HEK293 (cell line): Measurements from ENCODE around the gene TCAP.

Experiments used
- BCL11B ChIP-seq: fragments of 450-650 bp; formaldehyde crosslinking; IDR thresholded peaks from 2 replicates; pipeline ENCODE4 v1.5.1; 2016; ENCODE audit warnings: low read depth, missing biosample characterization, missing genetic modification characterization
- GLI2 ChIP-seq: fragments of 450-650 bp; formaldehyde crosslinking; IDR thresholded peaks from 2 replicates; pipeline ENCODE4; 2017; ENCODE audit warnings: missing biosample characterization, missing genetic modification characterization, low read depth, borderline replicate concordance
- KLF7 ChIP-seq: fragments of 450-650 bp; formaldehyde crosslinking; IDR thresholded peaks from 2 replicates; pipeline ENCODE4 v1.5.1; 2016; ENCODE audit warnings: missing biosample characterization, missing genetic modification characterization, borderline replicate concordance
- MEIS1 ChIP-seq: sonication (generic); formaldehyde crosslinking; IDR thresholded peaks from 2 replicates; pipeline ENCODE4 v1.8.1; 2022; ENCODE audit warnings: missing genetic modification reagents, mild to moderate bottlenecking, borderline replicate concordance
- OSR2 ChIP-seq: fragments of 450-650 bp; formaldehyde crosslinking; IDR thresholded peaks from 2 replicates; pipeline ENCODE4 v1.5.1; 2016; ENCODE audit warnings: missing biosample characterization, missing genetic modification characterization
- SCRT1 ChIP-seq: fragments of 450-650 bp; formaldehyde crosslinking; IDR thresholded peaks from 2 replicates; pipeline ENCODE4 v1.5.1; 2016; ENCODE audit warnings: missing biosample characterization, missing genetic modification characterization, borderline replicate concordance
- ZBTB1 ChIP-seq: fragments of 450-650 bp; formaldehyde crosslinking; IDR thresholded peaks from 2 replicates; pipeline ENCODE4 v1.5.1; 2016; ENCODE audit warnings: missing biosample characterization, missing genetic modification characterization
- ZNF138 ChIP-seq: fragments of 450-650 bp; formaldehyde crosslinking; IDR thresholded peaks from 2 replicates; pipeline ENCODE4 v1.5.1; 2016; ENCODE audit warnings: missing biosample characterization, missing genetic modification characterization, borderline replicate concordance
- ZNF140 ChIP-seq: fragments of 450-650 bp; formaldehyde crosslinking; IDR thresholded peaks from 2 replicates; pipeline ENCODE4 v1.5.1; 2016; ENCODE audit warnings: missing biosample characterization, missing genetic modification characterization
- ZNF157 ChIP-seq: fragments of 450-650 bp; formaldehyde crosslinking; IDR thresholded peaks from 2 replicates; pipeline ENCODE4 v1.5.1; 2016; ENCODE audit warnings: missing biosample characterization, missing genetic modification characterization
- ZNF169 ChIP-seq: fragments of 450-650 bp; formaldehyde crosslinking; IDR thresholded peaks from 2 replicates; pipeline ENCODE4 v1.5.1; 2016; ENCODE audit warnings: missing biosample characterization, missing genetic modification characterization
- ZNF266 ChIP-seq: fragments of 450-650 bp; formaldehyde crosslinking; IDR thresholded peaks from 2 replicates; pipeline ENCODE4 v1.5.1; 2016; ENCODE audit warnings: missing biosample characterization, missing genetic modification characterization, low read depth
- ZNF341 ChIP-seq: fragments of 450-650 bp; formaldehyde crosslinking; IDR thresholded peaks from 2 replicates; pipeline ENCODE4; 2016; ENCODE audit warnings: low read depth, missing biosample characterization, missing genetic modification characterization
- ZNF354C ChIP-seq: fragments of 450-650 bp; formaldehyde crosslinking; IDR thresholded peaks from 2 replicates; pipeline ENCODE4 v1.5.1; 2016; ENCODE audit warnings: missing biosample characterization, missing genetic modification characterization, low read depth, borderline replicate concordance
- ZNF558 ChIP-seq: fragments of 450-650 bp; formaldehyde crosslinking; IDR thresholded peaks from 2 replicates; pipeline ENCODE4 v1.5.1; 2016; ENCODE audit warnings: missing biosample characterization, missing genetic modification characterization
- ZNF621 ChIP-seq: fragments of 450-650 bp; formaldehyde crosslinking; IDR thresholded peaks from 2 replicates; pipeline ENCODE4 v1.5.1; 2017; ENCODE audit warnings: missing biosample characterization, missing genetic modification characterization
- ZNF629 ChIP-seq: fragments of 450-650 bp; formaldehyde crosslinking; IDR thresholded peaks from 2 replicates; pipeline ENCODE4 v1.5.1; 2017; ENCODE audit warnings: missing biosample characterization, missing genetic modification characterization
- ZNF660 ChIP-seq: fragments of 450-650 bp; IDR thresholded peaks from 2 replicates; pipeline ENCODE4 v1.5.1; 2018; ENCODE audit warnings: missing biosample characterization, mild to moderate bottlenecking, missing genetic modification characterization
- ZNF837 ChIP-seq: fragments of 450-650 bp; formaldehyde crosslinking; IDR thresholded peaks from 2 replicates; pipeline ENCODE4 v1.5.1; 2016; ENCODE audit warnings: missing biosample characterization, missing genetic modification characterization
- ZSCAN16 ChIP-seq: fragments of 450-650 bp; formaldehyde crosslinking; IDR thresholded peaks from 2 replicates; pipeline ENCODE4 v1.5.1; 2016; ENCODE audit warnings: missing biosample characterization, missing genetic modification characterization
- ZSCAN23 ChIP-seq: fragments of 450-650 bp; formaldehyde crosslinking; IDR thresholded peaks from 2 replicates; pipeline ENCODE4 v1.5.1; 2016; ENCODE audit warnings: missing biosample characterization, missing genetic modification characterization
- TF ChIP-seq, protein P1 (sequence below): fragments of 450-650 bp; formaldehyde crosslinking; IDR thresholded peaks from 2 replicates; pipeline ENCODE4 v1.5.1; 2016; ENCODE audit warnings: missing biosample characterization, missing genetic modification characterization
- TF ChIP-seq, protein P2 (sequence below): fragments of 450-650 bp; formaldehyde crosslinking; IDR thresholded peaks from 2 replicates; pipeline ENCODE4 v1.5.1; 2017; ENCODE audit warnings: missing biosample characterization, missing genetic modification characterization
- TF ChIP-seq, protein P3 (sequence below): fragments of 450-650 bp; formaldehyde crosslinking; IDR thresholded peaks from 2 replicates; pipeline ENCODE4; 2016; ENCODE audit warnings: missing biosample characterization, missing genetic modification characterization
- TF ChIP-seq, protein P4 (sequence below): fragments of 450-650 bp; formaldehyde crosslinking; IDR thresholded peaks from 2 replicates; pipeline ENCODE4 v1.5.1; 2017; ENCODE audit warnings: missing biosample characterization, mild to moderate bottlenecking, missing genetic modification characterization, moderate library complexity
- TF ChIP-seq, protein P5 (sequence below): fragments of 450-650 bp; formaldehyde crosslinking; IDR thresholded peaks from 2 replicates; pipeline ENCODE4 v1.5.1; 2016; ENCODE audit warnings: missing biosample characterization, missing genetic modification characterization
- TF ChIP-seq, protein P6 (sequence below): fragments of 450-650 bp; formaldehyde crosslinking; IDR thresholded peaks from 2 replicates; pipeline ENCODE4 v1.5.1; 2016; ENCODE audit warnings: missing biosample characterization, missing genetic modification characterization

Gene TCAP

DNA sequence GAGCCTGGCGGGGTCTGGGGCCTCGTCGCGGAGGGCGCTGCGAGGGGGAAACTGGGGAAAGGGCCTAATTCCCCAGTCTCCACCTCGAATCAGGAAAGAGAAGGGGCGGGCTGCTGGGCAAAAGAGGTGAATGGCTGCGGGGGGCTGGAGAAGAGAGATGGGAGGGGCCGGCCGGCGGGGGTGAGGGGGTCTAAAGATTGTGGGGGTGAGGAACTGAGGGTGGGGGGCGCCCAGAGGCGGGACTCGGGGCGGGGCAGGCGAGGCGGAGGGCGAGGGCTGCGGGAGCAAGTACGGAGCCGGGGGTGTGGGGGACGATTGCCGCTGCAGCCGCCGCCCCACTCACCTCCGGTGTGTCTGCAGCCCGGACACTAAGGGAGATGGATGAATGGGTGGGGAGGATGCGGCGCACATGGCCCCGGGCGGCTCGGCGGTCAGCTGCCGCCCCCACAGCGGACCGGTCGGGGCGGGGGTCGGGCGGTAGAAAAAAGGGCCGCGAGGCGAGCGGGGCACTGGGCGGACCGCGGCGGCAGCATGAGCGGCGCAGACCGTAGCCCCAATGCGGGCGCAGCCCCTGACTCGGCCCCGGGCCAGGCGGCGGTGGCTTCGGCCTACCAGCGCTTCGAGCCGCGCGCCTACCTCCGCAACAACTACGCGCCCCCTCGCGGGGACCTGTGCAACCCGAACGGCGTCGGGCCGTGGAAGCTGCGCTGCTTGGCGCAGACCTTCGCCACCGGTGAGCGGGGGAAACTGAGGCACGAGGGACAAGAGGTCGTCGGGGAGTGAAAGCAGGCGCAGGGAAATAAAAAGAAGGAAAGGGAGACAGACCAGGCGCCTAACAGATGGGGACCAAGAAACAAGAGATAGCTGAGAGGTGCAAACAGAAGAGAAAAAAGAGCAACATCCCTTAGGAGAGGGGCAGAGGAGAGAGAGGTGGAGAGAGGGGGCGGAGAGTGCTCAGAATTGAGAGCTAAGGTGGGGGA, 3.1 kb downstream of the TCAP start, which contains the start of gene PNMT (continued):
- TF ChIP-seq, protein P1, sequence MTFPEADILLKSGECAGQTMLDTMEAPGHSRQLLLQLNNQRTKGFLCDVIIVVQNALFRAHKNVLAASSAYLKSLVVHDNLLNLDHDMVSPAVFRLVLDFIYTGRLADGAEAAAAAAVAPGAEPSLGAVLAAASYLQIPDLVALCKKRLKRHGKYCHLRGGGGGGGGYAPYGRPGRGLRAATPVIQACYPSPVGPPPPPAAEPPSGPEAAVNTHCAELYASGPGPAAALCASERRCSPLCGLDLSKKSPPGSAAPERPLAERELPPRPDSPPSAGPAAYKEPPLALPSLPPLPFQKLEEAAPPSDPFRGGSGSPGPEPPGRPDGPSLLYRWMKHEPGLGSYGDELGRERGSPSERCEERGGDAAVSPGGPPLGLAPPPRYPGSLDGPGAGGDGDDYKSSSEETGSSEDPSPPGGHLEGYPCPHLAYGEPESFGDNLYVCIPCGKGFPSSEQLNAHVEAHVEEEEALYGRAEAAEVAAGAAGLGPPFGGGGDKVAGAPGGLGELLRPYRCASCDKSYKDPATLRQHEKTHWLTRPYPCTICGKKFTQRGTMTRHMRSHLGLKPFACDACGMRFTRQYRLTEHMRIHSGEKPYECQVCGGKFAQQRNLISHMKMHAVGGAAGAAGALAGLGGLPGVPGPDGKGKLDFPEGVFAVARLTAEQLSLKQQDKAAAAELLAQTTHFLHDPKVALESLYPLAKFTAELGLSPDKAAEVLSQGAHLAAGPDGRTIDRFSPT (tag by site-specific recombination): peak; percentile 51; the same call in 1 of the 2 replicates
- TF ChIP-seq ZNF629 (tag by site-specific recombination): no peak; the same call in 1 of the 2 replicates
- TF ChIP-seq ZNF621 (tag by site-specific recombination): no peak
- no peak for TF ChIP-seq ZNF266 (tag by site-specific recombination)
- TF ChIP-seq, protein P2, sequence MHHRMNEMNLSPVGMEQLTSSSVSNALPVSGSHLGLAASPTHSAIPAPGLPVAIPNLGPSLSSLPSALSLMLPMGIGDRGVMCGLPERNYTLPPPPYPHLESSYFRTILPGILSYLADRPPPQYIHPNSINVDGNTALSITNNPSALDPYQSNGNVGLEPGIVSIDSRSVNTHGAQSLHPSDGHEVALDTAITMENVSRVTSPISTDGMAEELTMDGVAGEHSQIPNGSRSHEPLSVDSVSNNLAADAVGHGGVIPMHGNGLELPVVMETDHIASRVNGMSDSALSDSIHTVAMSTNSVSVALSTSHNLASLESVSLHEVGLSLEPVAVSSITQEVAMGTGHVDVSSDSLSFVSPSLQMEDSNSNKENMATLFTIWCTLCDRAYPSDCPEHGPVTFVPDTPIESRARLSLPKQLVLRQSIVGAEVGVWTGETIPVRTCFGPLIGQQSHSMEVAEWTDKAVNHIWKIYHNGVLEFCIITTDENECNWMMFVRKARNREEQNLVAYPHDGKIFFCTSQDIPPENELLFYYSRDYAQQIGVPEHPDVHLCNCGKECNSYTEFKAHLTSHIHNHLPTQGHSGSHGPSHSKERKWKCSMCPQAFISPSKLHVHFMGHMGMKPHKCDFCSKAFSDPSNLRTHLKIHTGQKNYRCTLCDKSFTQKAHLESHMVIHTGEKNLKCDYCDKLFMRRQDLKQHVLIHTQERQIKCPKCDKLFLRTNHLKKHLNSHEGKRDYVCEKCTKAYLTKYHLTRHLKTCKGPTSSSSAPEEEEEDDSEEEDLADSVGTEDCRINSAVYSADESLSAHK: peak; percentile 18; the same call in 1 of the 2 replicates
- no peak for TF ChIP-seq GLI2 (tag by site-specific recombination)
- no peak for TF ChIP-seq ZSCAN16 (tag by site-specific recombination)
- no peak for TF ChIP-seq ZNF558 (tag by site-specific recombination)
- TF ChIP-seq ZNF341 (tag by site-specific recombination): no peak
- no peak for TF ChIP-seq MEIS1 (CRISPR knock-in tag)
- no peak for TF ChIP-seq OSR2
- no peak for TF ChIP-seq ZNF157 (tag by site-specific recombination)
- TF ChIP-seq, protein P3, sequence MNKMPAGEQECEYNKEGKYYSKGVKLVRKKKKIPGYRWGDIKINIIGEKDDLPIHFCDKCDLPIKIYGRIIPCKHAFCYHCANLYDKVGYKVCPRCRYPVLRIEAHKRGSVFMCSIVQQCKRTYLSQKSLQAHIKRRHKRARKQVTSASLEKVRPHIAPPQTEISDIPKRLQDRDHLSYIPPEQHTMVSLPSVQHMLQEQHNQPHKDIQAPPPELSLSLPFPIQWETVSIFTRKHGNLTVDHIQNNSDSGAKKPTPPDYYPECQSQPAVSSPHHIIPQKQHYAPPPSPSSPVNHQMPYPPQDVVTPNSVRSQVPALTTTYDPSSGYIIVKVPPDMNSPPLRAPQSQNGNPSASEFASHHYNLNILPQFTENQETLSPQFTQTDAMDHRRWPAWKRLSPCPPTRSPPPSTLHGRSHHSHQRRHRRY (tag by site-specific recombination): no peak
- peak; percentile 95 for TF ChIP-seq ZNF660 (tag by site-specific recombination)
- TF ChIP-seq, protein P4, sequence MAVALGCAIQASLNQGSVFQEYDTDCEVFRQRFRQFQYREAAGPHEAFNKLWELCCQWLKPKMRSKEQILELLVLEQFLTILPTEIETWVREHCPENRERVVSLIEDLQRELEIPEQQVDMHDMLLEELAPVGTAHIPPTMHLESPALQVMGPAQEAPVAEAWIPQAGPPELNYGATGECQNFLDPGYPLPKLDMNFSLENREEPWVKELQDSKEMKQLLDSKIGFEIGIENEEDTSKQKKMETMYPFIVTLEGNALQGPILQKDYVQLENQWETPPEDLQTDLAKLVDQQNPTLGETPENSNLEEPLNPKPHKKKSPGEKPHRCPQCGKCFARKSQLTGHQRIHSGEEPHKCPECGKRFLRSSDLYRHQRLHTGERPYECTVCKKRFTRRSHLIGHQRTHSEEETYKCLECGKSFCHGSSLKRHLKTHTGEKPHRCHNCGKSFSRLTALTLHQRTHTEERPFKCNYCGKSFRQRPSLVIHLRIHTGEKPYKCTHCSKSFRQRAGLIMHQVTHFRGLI (tag by site-specific recombination): no peak
- TF ChIP-seq ZNF169 (tag by site-specific recombination): no peak
- TF ChIP-seq SCRT1 (tag by site-specific recombination): no peak
- TF ChIP-seq ZBTB1 (tag by site-specific recombination): no peak
- TF ChIP-seq BCL11B (tag by site-specific recombination): peak; percentile 65; the same call in 1 of the 2 replicates
- no peak for TF ChIP-seq ZSCAN23
- TF ChIP-seq ZNF354C (tag by site-specific recombination): no peak
- TF ChIP-seq ZNF138 (tag by site-specific recombination): no peak
- no peak for TF ChIP-seq ZNF140 (tag by site-specific recombination)
- TF ChIP-seq, protein P5, sequence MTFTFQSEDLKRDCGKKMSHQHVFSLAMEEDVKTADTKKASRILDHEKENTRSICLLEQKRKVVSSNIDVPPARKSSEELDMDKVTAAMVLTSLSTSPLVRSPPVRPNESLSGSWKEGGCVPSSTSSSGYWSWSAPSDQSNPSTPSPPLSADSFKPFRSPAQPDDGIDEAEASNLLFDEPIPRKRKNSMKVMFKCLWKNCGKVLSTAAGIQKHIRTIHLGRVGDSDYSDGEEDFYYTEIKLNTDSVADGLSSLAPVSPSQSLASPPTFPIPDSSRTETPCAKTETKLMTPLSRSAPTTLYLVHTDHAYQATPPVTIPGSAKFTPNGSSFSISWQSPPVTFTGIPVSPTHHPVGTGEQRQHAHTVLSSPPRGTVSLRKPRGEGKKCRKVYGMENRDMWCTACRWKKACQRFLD (tag by site-specific recombination): no peak
- no peak for TF ChIP-seq KLF7
- TF ChIP-seq, protein P6, sequence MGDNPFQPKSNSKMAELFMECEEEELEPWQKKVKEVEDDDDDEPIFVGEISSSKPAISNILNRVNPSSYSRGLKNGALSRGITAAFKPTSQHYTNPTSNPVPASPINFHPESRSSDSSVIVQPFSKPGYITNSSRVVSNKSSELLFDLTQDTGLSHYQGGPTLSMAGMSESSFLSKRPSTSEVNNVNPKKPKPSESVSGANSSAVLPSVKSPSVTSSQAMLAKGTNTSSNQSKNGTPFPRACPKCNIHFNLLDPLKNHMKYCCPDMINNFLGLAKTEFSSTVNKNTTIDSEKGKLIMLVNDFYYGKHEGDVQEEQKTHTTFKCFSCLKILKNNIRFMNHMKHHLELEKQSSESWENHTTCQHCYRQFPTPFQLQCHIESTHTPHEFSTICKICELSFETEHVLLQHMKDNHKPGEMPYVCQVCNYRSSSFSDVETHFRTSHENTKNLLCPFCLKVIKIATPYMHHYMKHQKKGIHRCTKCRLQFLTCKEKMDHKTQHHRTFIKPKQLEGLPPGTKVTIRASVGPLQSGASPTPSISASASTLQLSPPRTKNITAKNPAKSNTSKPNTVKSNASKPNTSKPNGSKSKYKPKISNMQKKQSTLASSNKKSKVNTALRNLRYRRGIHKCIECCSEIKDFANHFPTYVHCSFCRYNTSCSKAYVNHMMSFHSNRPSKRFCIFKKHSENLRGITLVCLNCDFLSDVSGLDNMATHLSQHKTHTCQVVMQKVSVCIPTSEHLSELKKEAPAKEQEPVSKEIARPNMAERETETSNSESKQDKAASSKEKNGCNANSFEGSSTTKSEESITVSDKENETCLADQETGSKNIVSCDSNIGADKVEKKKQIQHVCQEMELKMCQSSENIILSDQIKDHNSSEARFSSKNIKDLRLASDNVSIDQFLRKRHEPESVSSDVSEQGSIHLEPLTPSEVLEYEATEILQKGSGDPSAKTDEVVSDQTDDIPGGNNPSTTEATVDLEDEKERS (tag by site-specific recombination): no peak
- no peak for TF ChIP-seq ZNF837 (tag by site-specific recombination)
